Fibroblast of lung (primary cell): Measurements from ENCODE around the gene CRMP1. TPM values are rescaled to one million over a fixed set of nuclear protein-coding genes. Genes with fewer than 3 reads are reported as not detected.

ENCODE experiments used
- DNase-seq, 2 donors: peaks; one replicate each; pipeline versions ENCODE4 v3.0.0 to v3.0.0-alpha.2; 2010; ENCODE audit warnings: low read depth in 2 of 2
- H2AFZ ChIP-seq: 2 replicates; pipeline ENCODE4 v1.5.1; 2012; ENCODE audit warnings: low read length, control low read depth, inconsistent platforms
- H3K27ac ChIP-seq: 2 replicates; pipeline ENCODE4 v1.5.1; 2011; ENCODE audit warnings: low read length, control low read depth; ENCODE audit not compliant: insufficient read depth
- H3K27me3 ChIP-seq: 2 replicates; pipeline ENCODE4 v1.5.1; 2011; ENCODE audit warnings: mild to moderate bottlenecking, low read length; ENCODE audit not compliant: control insufficient read depth, insufficient read depth
- H3K36me3 ChIP-seq: 2 replicates; pipeline ENCODE4 v1.5.1; 2011; ENCODE audit warnings: low read length; ENCODE audit not compliant: control insufficient read depth, insufficient read depth
- H3K4me1 ChIP-seq: 2 replicates; pipeline ENCODE4 v1.5.1; 2011; ENCODE audit warnings: low read length; ENCODE audit not compliant: control insufficient read depth, insufficient read depth; ENCODE audit errors: extremely low read depth
- H3K4me2 ChIP-seq: 2 replicates; pipeline ENCODE4 v1.5.1; 2011; ENCODE audit warnings: low read length, control low read depth; ENCODE audit not compliant: insufficient read depth; ENCODE audit errors: extremely low read depth
- H3K4me3 ChIP-seq, 4 experiments: fragments of 200-600 bp in 1 of 4; sonication (generic) in 1 of 4; replicated peaks in 1 of 4; 2 replicates each; pipeline ENCODE4 v1.5.1; 2011 to 2016; ENCODE audit warnings: low read length in 4 of 4, low read depth in 3 of 4, mild to moderate bottlenecking in 3 of 4, control low read depth in 2 of 4, inconsistent platforms in 1 of 4, mixed read lengths in 1 of 4; ENCODE audit not compliant: insufficient read depth in 1 of 4; ENCODE audit errors: control extremely low read depth in 1 of 4
- H3K79me2 ChIP-seq: 2 replicates; pipeline ENCODE4 v1.5.1; 2012; ENCODE audit warnings: mild to moderate bottlenecking, low read length, inconsistent platforms; ENCODE audit not compliant: control insufficient read depth, insufficient read depth
- H3K9ac ChIP-seq: 2 replicates; pipeline ENCODE4 v1.5.1; 2011; ENCODE audit warnings: mild to moderate bottlenecking, low read length, control low read depth; ENCODE audit not compliant: insufficient read depth
- H3K9me3 ChIP-seq: 2 replicates; pipeline ENCODE4 v1.5.1; 2012; ENCODE audit warnings: low read depth, low read length; ENCODE audit not compliant: control insufficient read depth, insufficient read depth
- H4K20me1 ChIP-seq: 2 replicates; pipeline ENCODE4 v1.5.1; 2011; ENCODE audit warnings: low read length; ENCODE audit not compliant: control insufficient read depth, insufficient read depth; ENCODE audit errors: extremely low read depth
- CTCF ChIP-seq, 2 donors: IDR thresholded peaks in 1 of 2; conservative IDR thresholded peaks in 1 of 2; 1 replicate in 1 of 2; 2 replicates in 1 of 2; pipeline ENCODE4 v1.5.1; 2011 to 2012; ENCODE audit warnings: low read length in 2 of 2, control low read depth in 1 of 2, inconsistent platforms in 1 of 2, low read depth in 1 of 2, mild to moderate bottlenecking in 1 of 2
- EZH2 ChIP-seq: IDR thresholded peaks from 2 replicates; pipeline ENCODE4 v1.5.1; 2012; ENCODE audit warnings: low read length, control low read depth, mild to moderate bottlenecking; ENCODE audit errors: missing control alignments
- polyA plus RNA-seq, 2 donors: library from polyadenylated mRNA; depleted of rRNA in 1 of 2; stranded (reverse) in 1 of 2; unstranded in 1 of 2; fragments of >200 nt; gene quantifications; 2 replicates each; pipeline ENCODE4 v1.2.1, GENCODE V29; 2011 to 2012; ENCODE audit warnings: missing spikeins in 1 of 2
- total RNA-seq: library from RNA; depleted of rRNA; stranded (reverse); fragments of >200 nt; gene quantifications from 2 replicates; pipeline ENCODE4 v1.2.1, GENCODE V29; 2014

The CRMP1 gene
- total and polyA plus RNA-seq, 2 donors (not counting 1 experiment from before 2014, with no cell fraction given): 0.33 to 2.7 TPM

GRCh38 chr4:5897674-5898073, 4.8 kb upstream of the CRMP1 start:
- Histone ChIP-seq H3K4me3 (no peak overlapping the region), H3K4me1 (no peaks in the 10 kb centered on the region), H3K79me2 (no peaks in the 10 kb centered on the region), H3K36me3 (no peaks in the 10 kb centered on the region), H3K27ac (no peak overlapping the region), H2AFZ (no peak overlapping the region), H3K27me3 (peaks cover 4% of the 10 kb centered on the region), H3K9me3 (no peaks in the 10 kb centered on the region), H4K20me1 (no peaks in the 10 kb centered on the region), H3K4me2 (no peak overlapping the region), H3K9ac (no peak overlapping the region)
- no peak for DNase-seq
- TF ChIP-seq EZH2: no peak

GRCh38 chr4:5895287-5895686, 2.4 kb upstream of the CRMP1 start:
- Histone ChIP-seq H3K27ac (no peak overlapping the region), H3K79me2 (no peaks in the 10 kb centered on the region)

GRCh38 chr4:5894266-5894665, 1.4 kb upstream of the CRMP1 start:
- TF ChIP-seq CTCF (conservative IDR thresholded peaks at IDR 0.05 in 1 of 2, IDR thresholded peaks at IDR 0.05 in 1 of 2; ENCODE audit: low read depth in 1 of 2, low read length in 2 of 2) (no peak), EZH2 (no peak)
- H3K36me3 ChIP-seq: no peaks in the 10 kb centered on the region
- H3K4me3 ChIP-seq: no peak overlapping the region
- H3K27ac ChIP-seq: no peak overlapping the region
- no peak overlapping the region for H3K4me2 ChIP-seq
- peaks cover 32% of the 10 kb centered on the region for H3K27me3 ChIP-seq
- H3K4me1 ChIP-seq: no peaks in the 10 kb centered on the region
- DNase-seq: no peak
- H3K9ac ChIP-seq: no peak overlapping the region
- H3K79me2 ChIP-seq: no peaks in the 10 kb centered on the region
- no peaks in the 10 kb centered on the region for H3K9me3 ChIP-seq
- H2AFZ ChIP-seq: no peak overlapping the region
- no peaks in the 10 kb centered on the region for H4K20me1 ChIP-seq

More at GRCh38 chr4:5895287-5895686, 2.4 kb upstream of the CRMP1 start:
- H3K36me3 ChIP-seq: no peaks in the 10 kb centered on the region
- no peak overlapping the region for H2AFZ ChIP-seq
- H3K4me1 ChIP-seq: no peaks in the 10 kb centered on the region
- H3K4me2 ChIP-seq: no peak overlapping the region
- no peaks in the 10 kb centered on the region for H4K20me1 ChIP-seq
- H3K27me3 ChIP-seq: peaks cover 24% of the 10 kb centered on the region
- H3K9me3 ChIP-seq: no peaks in the 10 kb centered on the region
- H3K9ac ChIP-seq: no peak overlapping the region
- no peak overlapping the region for H3K4me3 ChIP-seq
- no peak for DNase-seq
- no peak for TF ChIP-seq CTCF (conservative IDR thresholded peaks at IDR 0.05 in 1 of 2, IDR thresholded peaks at IDR 0.05 in 1 of 2; ENCODE audit: low read depth in 1 of 2, low read length in 2 of 2)
- TF ChIP-seq EZH2: no peak
